GM23338 (cell line): ENCODE measurements around the gene LIPT1. TPM values are rescaled to one million over a fixed set of nuclear protein-coding genes. Genes with fewer than 3 reads are reported as not detected.

ENCODE experiments used
- ATAC-seq: fragments of 200-7000 bp; cut with Tn5 transposase; 3 replicates; pipeline ENCODE4 v1.9.1; 2020
- DNase-seq: peaks from one replicate; pipeline ENCODE4 v3.0.0-alpha.2; 2015; ENCODE audit warnings: low spot score
- H2AFZ ChIP-seq: fragments of 200-600 bp; sonication (generic); 2 replicates; pipeline ENCODE4 v1.8.0; 2016; ENCODE audit warnings: antibody characterized with exemption, mild to moderate bottlenecking, moderate library complexity
- H3F3A ChIP-seq: fragments of 200-600 bp; sonication (generic); replicated peaks from 2 replicates; pipeline ENCODE4 v1.8.0; 2017; ENCODE audit warnings: antibody characterized with exemption, mixed run types, low read depth
- H3K27ac ChIP-seq: fragments of 200-600 bp; sonication (generic); 2 replicates; pipeline ENCODE4 v1.6.1; 2016; ENCODE audit warnings: low read depth
- H3K27me3 ChIP-seq: fragments of 200-600 bp; sonication (generic); 2 replicates; pipeline ENCODE4 v1.8.0; 2016; ENCODE audit warnings: mild to moderate bottlenecking, mixed run types, moderate library complexity; ENCODE audit not compliant: insufficient read depth
- H3K36me3 ChIP-seq: fragments of 200-600 bp; sonication (generic); 2 replicates; pipeline ENCODE4 v1.8.0; 2016; ENCODE audit warnings: mild to moderate bottlenecking; ENCODE audit not compliant: insufficient read depth
- H3K4me1 ChIP-seq: fragments of 200-600 bp; sonication (generic); 2 replicates; pipeline ENCODE4 v1.8.0; 2016; ENCODE audit warnings: mild to moderate bottlenecking, moderate library complexity; ENCODE audit not compliant: insufficient read depth
- H3K4me2 ChIP-seq: fragments of 200-600 bp; sonication (generic); 2 replicates; pipeline ENCODE4 v1.7.1; 2017; ENCODE audit warnings: mixed run types
- H3K4me3 ChIP-seq: fragments of 200-600 bp; sonication (generic); 2 replicates; pipeline ENCODE4 v1.6.1; 2016; ENCODE audit warnings: mixed run types
- H3K79me2 ChIP-seq: fragments of 200-600 bp; sonication (generic); replicated peaks from 2 replicates; pipeline ENCODE4 v1.8.0; 2017; ENCODE audit warnings: mild to moderate bottlenecking; ENCODE audit not compliant: insufficient read depth
- H3K9me2 ChIP-seq: fragments of 200-600 bp; sonication (generic); 2 replicates; pipeline ENCODE4 v1.8.0; 2017; ENCODE audit not compliant: insufficient read depth
- H4K20me1 ChIP-seq: fragments of 200-600 bp; sonication (generic); replicated peaks from 2 replicates; pipeline ENCODE4 v1.8.0; 2017; ENCODE audit warnings: mild to moderate bottlenecking; ENCODE audit not compliant: insufficient read depth
- H3K27ac Mint-ChIP-seq: 2 replicates; pipeline ENCODE4 v1.8.0; 2020; ENCODE audit warnings: inconsistent platforms, mild to moderate bottlenecking, moderate library complexity, mixed read lengths
- H3K27me3 Mint-ChIP-seq: 3 replicates; pipeline ENCODE4 v1.8.0; 2022; ENCODE audit warnings: low read depth, mild to moderate bottlenecking, moderate library complexity, mixed read lengths, inconsistent platforms; ENCODE audit not compliant: insufficient read depth, poor library complexity
- H3K36me3 Mint-ChIP-seq: 3 replicates; pipeline ENCODE4 v1.8.0; 2021; ENCODE audit warnings: low read depth, mild to moderate bottlenecking, inconsistent platforms, moderate library complexity, mixed read lengths
- H3K4me1 Mint-ChIP-seq: 3 replicates; pipeline ENCODE4 v1.8.0; 2020; ENCODE audit warnings: mild to moderate bottlenecking, inconsistent platforms, mixed read lengths
- H3K4me3 Mint-ChIP-seq: 3 replicates; pipeline ENCODE4 v1.8.0; 2021; ENCODE audit warnings: moderate library complexity, mild to moderate bottlenecking, inconsistent platforms, mixed read lengths
- H3K9me3 Mint-ChIP-seq: 3 replicates; pipeline ENCODE4 v1.8.0; 2020; ENCODE audit warnings: moderate library complexity, mild to moderate bottlenecking, inconsistent platforms, mixed read lengths
- EZH2phosphoT487 ChIP-seq: fragments of 200-600 bp; sonication (generic); IDR thresholded peaks from one replicate; pipeline ENCODE4 v1.8.1; 2018; ENCODE audit warnings: antibody characterized with exemption; ENCODE audit not compliant: unreplicated experiment
- JUNB ChIP-seq: IDR thresholded peaks from one replicate; pipeline ENCODE4 v1.6.1; 2016; ENCODE audit warnings: antibody characterized with exemption; ENCODE audit not compliant: unreplicated experiment
- NANOG ChIP-seq: IDR thresholded peaks from 2 replicates; pipeline ENCODE4 v1.6.1; 2016; ENCODE audit warnings: antibody characterized with exemption, borderline replicate concordance
- REST ChIP-seq: IDR thresholded peaks from one replicate; pipeline ENCODE4 v1.6.1; 2018; ENCODE audit warnings: antibody characterized with exemption; ENCODE audit not compliant: unreplicated experiment
- STAT1 ChIP-seq: IDR thresholded peaks from one replicate; pipeline ENCODE4 v1.6.1; 2016; ENCODE audit warnings: antibody characterized with exemption; ENCODE audit not compliant: unreplicated experiment
- ZNF462 ChIP-seq: fragments of 250-450 bp; sonication (Bioruptor Pico); IDR thresholded peaks from 2 replicates; pipeline ENCODE4 v1.5.0; 2020; ENCODE audit warnings: mild to moderate bottlenecking, moderate library complexity
- polyA plus RNA-seq: library from polyadenylated mRNA; unstranded; fragments of >200 nt; fragmentation: Nextera tagmentation; extraction: Ambion mirVana; gene quantifications from 2 replicates; pipeline ENCODE4 v1.2.1, GENCODE V29; 2016
- total RNA-seq: library from RNA; depleted of rRNA; stranded (reverse); fragments of >200 nt; shearing (Covaris generic); gene quantifications from 2 replicates; pipeline ENCODE4 v1.2.3, GENCODE V29; 2014

LIPT1 gene
- total and polyA plus RNA-seq, 2 experiments from 2014 or later, result 11.5 to 15.4 TPM

DNA sequence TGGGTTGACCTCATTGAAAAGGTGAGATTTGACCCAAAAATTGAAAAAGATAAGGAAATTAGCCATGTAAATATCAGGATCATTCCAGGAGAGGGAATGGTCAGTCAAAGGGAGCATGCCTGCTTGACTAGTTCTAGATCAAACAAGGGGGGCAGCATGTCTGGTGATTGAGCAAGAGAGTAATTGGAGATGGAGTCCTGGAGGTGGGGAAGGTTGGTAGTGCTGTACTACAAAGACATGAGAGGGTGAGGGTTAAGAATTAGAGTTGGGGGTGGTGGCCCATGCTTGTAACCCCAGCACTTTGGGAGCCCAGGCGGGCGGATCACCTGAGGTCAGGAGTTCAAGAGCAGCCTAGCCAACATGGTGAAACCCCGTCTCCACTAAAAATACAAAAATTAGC lies 28.3 kb downstream of the LIPT1 start:
- ATAC-seq (no peak), DNase-seq (peak; percentile 21)
- peak overlapping the region; percentile 59 for H3K4me3 Mint-ChIP-seq
- no peaks in the 10 kb centered on the region; the same call in 1 of the 2 replicates for H3K9me2 ChIP-seq
- no peak for TF ChIP-seq JUNB
- no peak for TF ChIP-seq NANOG
- no peak for TF ChIP-seq EZH2phosphoT487
- no peak for TF ChIP-seq REST
- H3F3A ChIP-seq, result no peaks in the 10 kb centered on the region
- H2AFZ ChIP-seq, result no peak overlapping the region
- H3K27ac ChIP-seq, result no peak overlapping the region
- H3K27me3 ChIP-seq, result no peaks in the 10 kb centered on the region
- H3K79me2 ChIP-seq, result peaks cover 90% of the 10 kb centered on the region
- peaks cover 3% of the 10 kb centered on the region; the same call in 1 of the 2 replicates for H3K36me3 ChIP-seq
- H3K27me3 Mint-ChIP-seq, result peaks cover 6% of the 10 kb centered on the region
- H3K36me3 Mint-ChIP-seq, result peaks cover 21% of the 10 kb centered on the region
- peaks cover 6% of the 10 kb centered on the region for H3K4me1 ChIP-seq
- peak overlapping the region; percentile 82; the same call in 1 of the 2 replicates for H3K4me2 ChIP-seq
- H3K27ac Mint-ChIP-seq, result peak overlapping the region; percentile 29; the same call in 1 of the 2 replicates
- peak overlapping the region; percentile 69; the same call in 1 of the 2 replicates for H3K4me3 ChIP-seq
- no peaks in the 10 kb centered on the region; the same call in 2 of the 3 replicates for H3K9me3 Mint-ChIP-seq
- H4K20me1 ChIP-seq, result 0 out of 2 replicates have a peak, but pooled peaks cover 5% of the 10 kb centered on the region
- H3K4me1 Mint-ChIP-seq, result peaks cover 13% of the 10 kb centered on the region

DNA sequence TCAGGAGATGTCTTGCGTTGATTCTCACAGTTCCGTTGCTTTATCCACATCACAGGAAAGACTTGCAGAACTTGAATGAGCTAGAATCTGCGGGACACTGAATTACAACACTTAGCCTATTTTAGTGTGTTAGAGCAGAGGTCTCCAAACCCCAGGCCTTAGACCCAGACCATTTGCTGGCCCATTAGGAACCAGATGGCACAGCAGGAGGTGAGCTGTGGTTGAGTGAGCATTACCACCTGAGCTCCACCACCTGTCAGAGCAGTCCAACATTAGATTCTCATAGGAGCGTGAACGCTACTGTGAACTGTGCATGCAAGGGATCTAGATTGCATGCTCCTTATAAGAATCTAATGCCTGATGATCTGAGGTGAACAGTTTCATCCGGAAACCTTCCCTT lies 30.0 kb downstream of the LIPT1 start:
- Histone ChIP-seq H3K79me2 (peaks cover 87% of the 10 kb centered on the region), H3K4me2 (no peak overlapping the region), H3K27ac (no peak overlapping the region), H3K4me3 (no peak overlapping the region), H4K20me1 (peaks cover 7% of the 10 kb centered on the region; the same call in 1 of the 2 replicates), H3F3A (no peaks in the 10 kb centered on the region), H2AFZ (no peak overlapping the region), H3K9me2 (no peaks in the 10 kb centered on the region; the same call in 1 of the 2 replicates), H3K27me3 (no peaks in the 10 kb centered on the region), H3K4me1 (peaks cover 6% of the 10 kb centered on the region), H3K36me3 (peaks cover 5% of the 10 kb centered on the region; the same call in 1 of the 2 replicates)
- Mint-ChIP-seq H3K4me3 (no peak overlapping the region), H3K27me3 (peaks cover 6% of the 10 kb centered on the region), H3K9me3 (no peaks in the 10 kb centered on the region; the same call in 2 of the 3 replicates), H3K4me1 (peaks cover 11% of the 10 kb centered on the region), H3K27ac (no peak overlapping the region), H3K36me3 (peaks cover 35% of the 10 kb centered on the region)
- ATAC-seq, result no peak
- no peak for DNase-seq
- TF ChIP-seq REST, result no peak
- TF ChIP-seq JUNB, result no peak
- no peak for TF ChIP-seq STAT1
- TF ChIP-seq ZNF462, result no peak
